H1 (cell line): ENCODE results near the gene VASH1.

Experiments
- ASH2L ChIP-seq: fragments of 200-600, 300-600 bp; sonication (generic); IDR thresholded peaks from one replicate; pipeline ENCODE4 v1.7.1; 2017; ENCODE audit warnings: low read length
- BRCA1 ChIP-seq: IDR thresholded peaks from 2 replicates; pipeline ENCODE4 v1.6.1; 2012; ENCODE audit warnings: low read depth, low read length, improper control_type of control experiment
- CEBPB ChIP-seq: IDR thresholded peaks from 2 replicates; pipeline ENCODE4 v1.6.1; 2012; ENCODE audit warnings: low read depth, low read length
- CHD2 ChIP-seq: IDR thresholded peaks from 2 replicates; pipeline ENCODE4 v1.6.1; 2012; ENCODE audit warnings: low read length, improper control_type of control experiment
- EGR1 ChIP-seq: IDR thresholded peaks from 2 replicates; pipeline ENCODE4 v1.6.1; 2011; ENCODE audit warnings: low read depth, low read length, borderline replicate concordance
- EP300 ChIP-seq, 2 experiments: IDR thresholded peaks; 1 replicate in 1 of 2; 2 replicates in 1 of 2; pipeline ENCODE4 v1.6.1; 2011 to 2012; ENCODE audit warnings: low read depth in 2 of 2, low read length in 2 of 2, mild to moderate bottlenecking in 2 of 2, borderline replicate concordance in 1 of 2, inconsistent platforms in 1 of 2, moderate library complexity in 1 of 2
- EZH2 ChIP-seq: fragments of 200-600 bp; sonication (generic); IDR thresholded peaks from 2 replicates; pipeline ENCODE4 v1.7.1; 2012; ENCODE audit warnings: low read depth, mild to moderate bottlenecking, moderate library complexity, low read length, inconsistent platforms; ENCODE audit not compliant: severe bottlenecking
- GABPA ChIP-seq: IDR thresholded peaks from 2 replicates; pipeline ENCODE4 v1.6.1; 2011; ENCODE audit warnings: mild to moderate bottlenecking, low read length, moderate library complexity, borderline replicate concordance; ENCODE audit not compliant: insufficient read depth
- KDM5A ChIP-seq: fragments of 200-600 bp; IDR thresholded peaks from 2 replicates; pipeline ENCODE4 v1.7.1; 2012; ENCODE audit warnings: mild to moderate bottlenecking, low read length, inconsistent platforms, mixed read lengths
- POLR2A ChIP-seq, 2 experiments: IDR thresholded peaks; 1 replicate in 1 of 2; 2 replicates in 1 of 2; pipeline ENCODE4 v1.6.1; 2011; ENCODE audit warnings: low read depth in 2 of 2, low read length in 2 of 2, mild to moderate bottlenecking in 2 of 2; ENCODE audit errors: control extremely low read depth in 1 of 2
- POLR2AphosphoS5 ChIP-seq: IDR thresholded peaks from 2 replicates; pipeline ENCODE4 v1.6.1; 2011; ENCODE audit warnings: low read depth, low read length
- YY1 ChIP-seq: IDR thresholded peaks from 2 replicates; pipeline ENCODE4 v1.6.1; 2011; ENCODE audit warnings: low read depth, mild to moderate bottlenecking, low read length
- TF ChIP-seq, protein P1 (sequence below), 3 experiments: IDR thresholded peaks; 1 replicate in 2 of 3; 2 replicates in 1 of 3; pipeline versions ENCODE4 v1.5.1 to v1.6.1; 2011; ENCODE audit warnings: low read length in 3 of 3, mild to moderate bottlenecking in 3 of 3, inconsistent platforms in 2 of 3, low read depth in 1 of 3, moderate library complexity in 1 of 3; ENCODE audit not compliant: insufficient read depth in 1 of 3; ENCODE audit errors: control extremely low read depth in 1 of 3

DNA sequence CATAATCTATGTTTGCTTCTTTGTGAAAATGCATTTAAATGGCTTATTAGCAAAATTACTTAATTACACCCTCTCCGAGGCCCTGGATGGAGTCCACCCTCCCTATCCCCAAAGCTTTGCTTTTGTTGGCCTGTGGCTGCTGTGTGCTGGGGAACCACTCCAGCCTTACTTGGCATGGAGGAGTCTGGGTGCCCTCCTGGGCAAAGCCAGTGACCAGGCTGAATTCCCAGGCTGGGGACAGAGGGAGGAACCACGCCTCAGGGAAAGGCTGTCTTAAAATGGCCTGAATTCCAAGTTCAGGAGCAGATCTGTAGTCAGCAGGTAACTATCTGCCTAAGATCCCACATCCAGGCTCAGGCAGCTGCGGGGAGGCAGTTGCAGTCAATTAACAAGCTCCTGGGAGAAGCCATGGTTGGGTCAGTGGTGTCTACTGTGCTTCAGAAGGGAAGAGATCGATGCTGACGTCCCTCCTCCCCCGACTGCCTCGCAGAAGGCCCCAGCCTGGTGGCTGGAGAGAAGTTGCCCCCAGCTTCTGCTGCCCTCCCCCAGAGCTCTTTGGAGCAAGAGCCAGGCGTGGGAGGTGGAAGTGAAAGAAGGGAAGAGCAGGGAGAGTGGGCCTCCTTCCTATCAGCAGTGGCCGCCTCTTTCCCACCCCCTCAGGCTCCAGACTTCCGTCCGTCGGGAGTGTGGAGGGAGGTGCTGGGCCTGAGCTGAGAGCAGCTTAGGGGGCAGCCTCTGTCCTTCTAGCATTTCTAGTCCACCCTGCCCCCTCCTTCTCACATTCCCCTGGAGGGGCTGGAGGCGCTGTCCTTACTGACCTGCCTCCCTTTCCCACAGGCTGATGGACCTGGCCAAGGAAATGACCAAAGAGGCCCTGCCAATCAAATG lies 11.3 kb downstream of the VASH1 start:
- TF ChIP-seq, protein P1, sequence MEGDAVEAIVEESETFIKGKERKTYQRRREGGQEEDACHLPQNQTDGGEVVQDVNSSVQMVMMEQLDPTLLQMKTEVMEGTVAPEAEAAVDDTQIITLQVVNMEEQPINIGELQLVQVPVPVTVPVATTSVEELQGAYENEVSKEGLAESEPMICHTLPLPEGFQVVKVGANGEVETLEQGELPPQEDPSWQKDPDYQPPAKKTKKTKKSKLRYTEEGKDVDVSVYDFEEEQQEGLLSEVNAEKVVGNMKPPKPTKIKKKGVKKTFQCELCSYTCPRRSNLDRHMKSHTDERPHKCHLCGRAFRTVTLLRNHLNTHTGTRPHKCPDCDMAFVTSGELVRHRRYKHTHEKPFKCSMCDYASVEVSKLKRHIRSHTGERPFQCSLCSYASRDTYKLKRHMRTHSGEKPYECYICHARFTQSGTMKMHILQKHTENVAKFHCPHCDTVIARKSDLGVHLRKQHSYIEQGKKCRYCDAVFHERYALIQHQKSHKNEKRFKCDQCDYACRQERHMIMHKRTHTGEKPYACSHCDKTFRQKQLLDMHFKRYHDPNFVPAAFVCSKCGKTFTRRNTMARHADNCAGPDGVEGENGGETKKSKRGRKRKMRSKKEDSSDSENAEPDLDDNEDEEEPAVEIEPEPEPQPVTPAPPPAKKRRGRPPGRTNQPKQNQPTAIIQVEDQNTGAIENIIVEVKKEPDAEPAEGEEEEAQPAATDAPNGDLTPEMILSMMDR (IDR thresholded peaks at IDR 0.05; ENCODE audit: control extremely low read depth in 1 of 3, insufficient read depth in 1 of 3, low read depth in 1 of 3, low read length in 3 of 3): no peak
- no peak for TF ChIP-seq GABPA
- TF ChIP-seq EZH2: no peak
- no peak for TF ChIP-seq POLR2A (IDR thresholded peaks at IDR 0.05; ENCODE audit: control extremely low read depth in 1 of 2, low read depth in 2 of 2, low read length in 2 of 2)
- TF ChIP-seq POLR2AphosphoS5: no peak
- no peak for TF ChIP-seq KDM5A
- no peak for TF ChIP-seq EP300 (IDR thresholded peaks at IDR 0.05; ENCODE audit: borderline replicate concordance in 1 of 2, low read depth in 2 of 2, low read length in 2 of 2)
- no peak for TF ChIP-seq BRCA1
- TF ChIP-seq ASH2L: no peak
- TF ChIP-seq EGR1: no peak
- no peak for TF ChIP-seq YY1
- TF ChIP-seq CEBPB: no peak
- no peak for TF ChIP-seq CHD2
